Hematopoietic multipotent progenitor cell treated with erythropoietin and hydrocortisone succinate and interleukin-3 and kit ligand, for 8 days (in vitro differentiated cells): ENCODE data around the gene ADGRL3.

ENCODE experiments used
- DNase-seq: peaks from one replicate; pipeline ENCODE4 v3.0.0-alpha.2; 2015

Gene ADGRL3

DNA sequence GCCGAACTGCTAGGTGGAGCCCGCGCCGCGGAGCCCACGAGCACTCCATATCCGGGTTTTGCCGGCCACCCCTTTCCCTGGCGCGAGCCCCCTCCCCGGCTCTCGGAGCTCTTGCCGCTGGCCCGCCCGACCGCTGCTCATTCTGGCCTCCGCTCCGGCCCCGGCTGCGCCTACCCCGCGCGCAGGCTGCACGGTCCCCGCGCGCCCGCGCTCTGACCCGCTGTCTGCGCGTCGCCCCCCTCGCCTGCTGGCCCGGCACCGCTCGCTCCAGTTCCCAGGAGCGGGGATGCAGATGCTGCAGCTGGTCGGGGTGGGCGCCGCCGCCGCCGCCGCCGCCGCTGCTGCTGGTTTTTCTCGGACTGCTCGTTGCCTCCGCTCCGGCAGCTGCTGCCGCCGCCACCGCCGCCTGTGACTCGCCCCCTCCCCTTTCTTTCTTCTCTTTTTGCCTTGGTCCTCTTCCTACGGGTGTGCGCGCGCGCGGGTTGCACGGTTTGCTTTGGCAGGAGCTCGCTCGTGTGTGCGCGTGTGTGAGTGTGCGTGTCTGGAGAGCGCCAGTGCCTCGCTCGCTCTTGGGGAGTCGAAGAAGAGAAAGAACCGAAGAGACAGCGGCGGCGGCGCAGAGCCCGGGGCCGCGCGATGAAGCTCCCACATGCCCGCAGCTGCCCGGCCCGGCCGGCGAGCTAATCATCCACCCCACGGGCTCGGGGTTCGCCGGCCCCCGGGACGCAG, at the start of gene ADGRL3:
Gene ADGRL3 (plus strand): TSS at position 140 of the 729 bp plus-strand sequence.
- no peak for DNase-seq

DNA sequence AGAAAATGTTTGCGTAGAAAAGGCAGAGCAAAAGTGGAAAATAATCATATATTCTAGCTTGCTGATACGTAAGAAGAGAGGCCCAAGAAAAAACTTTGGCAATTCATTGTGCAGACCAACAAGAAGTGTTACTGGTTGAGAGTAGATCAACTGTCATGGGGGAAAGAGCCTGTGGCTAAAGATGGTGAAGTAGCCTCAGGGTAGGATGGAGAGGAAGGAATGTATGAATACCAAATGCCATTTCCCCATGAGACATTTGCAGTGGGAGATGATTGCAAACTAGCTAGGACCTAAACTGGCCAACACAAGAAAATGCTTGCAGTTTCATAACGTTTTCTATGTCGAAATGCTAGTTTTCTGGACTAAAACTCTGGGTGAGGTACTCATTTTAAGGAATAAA, 47.7 kb upstream of the ADGRL3 start:
- DNase-seq = no peak

DNA sequence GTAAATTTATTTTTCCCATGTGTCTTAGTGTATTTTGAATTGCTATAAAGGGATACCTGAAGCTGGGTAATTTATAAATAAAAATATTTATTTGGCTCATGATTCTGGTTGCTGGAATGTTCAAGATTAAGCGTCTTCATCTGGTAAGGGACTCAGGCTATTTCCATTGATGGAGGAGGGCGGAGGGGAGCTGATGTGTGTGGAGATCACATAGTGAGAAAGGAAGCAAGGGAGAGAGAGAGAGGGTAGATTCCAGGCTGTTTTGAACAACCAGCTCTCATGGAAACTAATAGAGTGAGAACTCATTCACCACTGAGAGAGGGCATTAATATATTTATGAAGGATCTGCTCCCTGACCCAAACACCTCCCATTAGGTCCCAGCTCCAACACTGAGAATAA, 39.6 kb upstream of the ADGRL3 start:
- DNase-seq = no peak

DNA sequence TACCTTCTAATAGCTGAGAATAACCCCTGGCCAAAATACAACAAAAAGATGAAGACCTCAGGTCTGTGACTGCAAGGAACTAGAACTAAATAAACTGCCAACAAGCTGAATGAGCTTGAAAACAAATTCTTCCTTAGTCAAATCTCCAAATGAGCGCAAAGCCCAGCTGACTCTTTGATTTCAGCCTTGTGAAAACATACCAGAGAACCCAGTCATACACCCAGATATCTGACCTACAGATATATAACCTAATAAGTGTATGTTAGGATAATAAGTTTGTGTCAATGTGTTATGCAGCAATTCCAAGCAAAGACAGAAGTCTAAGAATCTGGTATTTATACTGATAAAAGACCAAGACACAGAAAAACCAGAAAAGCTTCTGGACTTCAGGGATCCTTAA, 38.0 kb upstream of the ADGRL3 start:
- DNase-seq = no peak

DNA sequence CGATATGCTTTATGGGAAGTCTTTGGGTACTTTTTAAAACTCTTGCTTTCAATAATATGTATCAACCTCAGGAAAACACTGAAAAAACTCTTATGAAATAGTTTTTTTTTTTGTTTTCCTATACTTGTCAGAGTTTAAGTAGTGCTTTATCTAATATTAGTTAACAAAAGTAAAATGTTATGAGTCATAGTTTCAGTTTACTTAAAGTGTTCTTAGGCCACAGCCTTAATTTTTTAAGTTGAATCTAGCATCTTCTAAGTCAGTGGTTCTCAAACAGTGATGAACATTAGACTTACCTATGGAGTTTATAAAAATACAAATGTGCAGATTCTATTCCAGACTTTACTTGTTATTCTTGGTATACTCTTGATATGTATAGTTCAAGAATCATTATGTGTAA, 26.3 kb upstream of the ADGRL3 start:
- DNase-seq = no peak

DNA sequence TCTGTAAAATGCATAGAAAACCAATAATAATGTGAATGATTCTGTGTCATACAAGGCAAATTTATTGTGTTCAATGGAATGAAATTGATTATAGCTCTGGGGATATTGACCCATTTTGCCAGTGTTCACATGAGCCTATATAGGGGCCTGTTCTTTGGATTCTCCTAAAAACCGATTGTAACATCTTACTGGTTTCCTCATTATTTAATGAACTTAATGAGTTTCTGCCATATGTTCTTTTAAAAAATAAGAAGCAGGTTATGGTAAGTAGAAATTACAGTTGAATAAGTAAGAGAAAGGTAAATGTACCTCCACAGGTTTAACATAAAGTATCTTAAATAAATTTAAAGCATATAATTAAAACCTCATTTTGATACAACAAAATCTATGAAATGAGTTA, 24.6 kb upstream of the ADGRL3 start:
- no peak for DNase-seq

DNA sequence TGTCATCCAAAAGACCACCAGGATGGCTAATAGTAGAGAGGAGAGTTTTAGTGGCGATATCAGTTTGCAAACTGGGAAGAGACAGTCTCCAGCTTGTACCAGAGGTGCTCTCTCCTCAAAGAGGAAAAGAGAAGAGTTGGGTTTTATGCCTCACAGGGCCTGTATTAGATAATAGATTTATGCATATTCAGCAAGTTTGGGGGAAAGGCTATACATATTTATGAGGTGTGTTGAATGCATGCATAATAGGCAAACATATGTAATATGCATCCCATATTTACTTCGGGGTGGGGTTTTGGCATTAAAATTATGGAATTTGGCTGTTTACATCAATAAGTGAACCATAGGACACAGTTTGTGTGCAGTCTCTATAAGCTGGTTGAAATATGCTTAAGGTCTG, 22.8 kb upstream of the ADGRL3 start:
- DNase-seq = no peak

DNA sequence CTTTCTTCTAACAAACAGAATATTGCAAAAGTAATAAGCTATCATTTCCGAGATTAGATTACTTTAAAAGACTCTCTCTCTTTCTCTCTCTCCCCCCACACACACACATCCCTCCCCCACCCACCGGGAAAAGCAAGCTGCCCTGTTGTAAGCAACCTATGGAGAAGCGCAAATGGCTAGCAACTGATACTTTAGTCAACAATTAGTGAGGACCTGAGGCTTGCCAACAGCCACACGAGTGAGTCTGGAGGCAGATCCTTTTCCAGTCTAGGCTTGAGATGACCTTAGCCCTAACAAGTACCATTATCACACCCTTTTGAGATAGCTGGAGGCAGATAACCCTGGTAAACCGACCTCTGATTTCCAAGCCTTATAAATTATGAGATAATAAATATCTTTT, 19.7 kb upstream of the ADGRL3 start:
- DNase-seq = no peak

DNA sequence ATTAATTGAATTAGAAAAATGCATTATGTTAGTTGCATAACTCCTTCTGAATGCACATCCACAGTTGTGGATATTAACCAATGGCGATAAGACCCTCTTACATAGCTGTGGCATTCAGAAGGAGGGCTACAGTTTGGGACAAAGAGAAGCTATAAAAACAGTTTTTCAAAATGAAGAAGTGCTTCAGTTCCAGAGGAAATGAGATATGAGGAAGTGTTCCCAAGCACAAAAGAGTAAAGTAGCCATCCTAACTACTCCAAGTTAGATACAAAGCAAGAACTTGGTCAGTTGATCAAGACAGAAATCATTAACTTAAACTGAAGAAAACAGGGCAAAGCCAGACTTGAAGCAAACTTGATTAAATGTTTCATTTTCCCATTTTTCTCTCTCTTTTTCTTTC, 17.2 kb upstream of the ADGRL3 start:
- no peak for DNase-seq

DNA sequence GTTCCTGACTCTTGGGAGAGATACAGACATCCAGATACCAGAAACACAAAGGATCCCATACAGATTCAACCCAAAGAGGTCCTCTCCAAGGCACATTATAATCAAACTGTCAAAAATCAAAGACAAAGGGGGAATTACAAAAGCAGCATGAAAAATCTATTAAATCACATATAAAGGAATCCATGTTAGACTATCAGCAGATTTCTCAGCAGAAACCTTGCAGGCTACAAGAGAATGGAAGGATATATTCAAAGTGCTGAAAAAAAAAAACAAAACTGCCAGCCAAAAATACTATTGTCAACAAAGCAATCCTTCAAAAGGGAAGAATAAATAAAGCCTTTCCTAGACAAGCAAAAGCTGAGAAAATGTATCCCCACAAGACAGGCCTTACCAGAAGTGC, 14.8 kb upstream of the ADGRL3 start:
- no peak for DNase-seq

DNA sequence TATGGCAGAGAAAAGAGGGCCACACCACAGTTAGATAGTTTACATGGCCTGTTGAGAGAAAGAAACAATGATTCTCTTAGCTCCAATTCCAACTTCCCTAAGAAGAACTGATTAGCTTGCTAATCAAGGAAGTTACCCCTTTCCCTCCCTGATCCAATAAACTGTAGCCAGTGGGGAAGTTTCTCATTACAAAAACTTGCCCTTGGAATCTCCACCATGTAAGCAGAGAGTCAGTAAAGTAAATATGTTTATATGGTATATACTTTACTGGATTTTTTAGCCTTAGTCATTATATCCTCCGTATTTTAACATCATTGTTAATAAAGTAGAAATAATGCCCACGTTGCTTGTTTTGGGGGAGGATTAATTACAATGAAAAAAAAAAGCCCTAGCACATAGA, 7.7 kb upstream of the ADGRL3 start:
- DNase-seq = no peak

DNA sequence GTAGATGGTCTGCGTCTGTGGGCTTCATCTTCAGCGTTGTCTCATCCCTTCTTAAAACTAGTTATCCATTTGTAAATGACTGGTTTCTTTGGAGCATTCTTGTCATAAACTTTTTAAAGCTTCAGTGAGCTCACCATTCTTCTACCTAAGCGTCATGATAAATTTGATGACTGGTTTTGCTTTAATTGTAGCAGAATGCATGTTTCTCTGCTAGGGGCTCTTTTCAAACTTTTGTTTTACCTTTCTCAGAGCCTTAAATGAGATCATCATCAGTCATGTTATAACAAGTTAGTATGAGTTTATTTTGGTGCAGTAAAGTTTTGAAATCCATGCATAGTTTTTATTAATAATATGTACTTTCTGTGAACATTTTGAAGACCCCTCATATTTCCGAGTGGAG, 6.3 kb upstream of the ADGRL3 start:
- no peak for DNase-seq

DNA sequence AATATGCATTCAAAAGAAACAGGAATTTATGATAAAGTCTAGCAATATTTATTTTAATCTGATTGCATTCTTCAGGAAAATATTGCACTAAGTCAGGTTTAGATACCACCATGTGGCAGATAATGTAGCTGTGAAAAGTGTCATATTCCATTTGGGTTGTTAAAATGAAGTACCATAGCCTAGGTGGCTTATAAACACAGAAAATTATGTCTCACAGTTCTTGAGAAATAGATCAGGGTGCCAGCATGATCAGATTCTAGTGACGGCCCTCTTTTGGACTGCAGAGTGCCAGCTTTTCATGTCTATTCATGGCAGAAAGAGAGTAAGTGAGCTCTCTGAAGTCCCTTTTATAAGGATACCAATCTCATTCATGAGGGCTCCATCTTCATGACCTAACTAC, 5.6 kb upstream of the ADGRL3 start:
- no peak for DNase-seq

DNA sequence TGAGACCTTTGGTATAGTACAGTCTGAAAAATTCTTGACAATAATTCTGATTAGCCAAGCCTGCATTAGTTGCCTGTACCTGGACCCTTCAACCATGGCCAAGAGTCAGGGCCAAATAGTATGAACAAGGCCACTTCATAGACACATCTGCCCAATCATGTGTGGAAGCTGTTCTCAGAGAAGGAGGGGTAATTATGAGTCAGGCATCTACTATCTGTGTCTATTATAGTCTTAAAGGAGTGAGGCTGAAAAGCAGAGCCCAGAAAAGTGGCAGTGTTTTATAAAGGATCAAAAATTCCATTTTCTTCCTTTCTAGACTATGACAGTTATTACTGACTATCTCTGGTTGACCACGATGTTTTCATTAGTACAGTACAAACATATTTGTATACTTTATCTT, 5.0 kb upstream of the ADGRL3 start:
- no peak for DNase-seq

DNA sequence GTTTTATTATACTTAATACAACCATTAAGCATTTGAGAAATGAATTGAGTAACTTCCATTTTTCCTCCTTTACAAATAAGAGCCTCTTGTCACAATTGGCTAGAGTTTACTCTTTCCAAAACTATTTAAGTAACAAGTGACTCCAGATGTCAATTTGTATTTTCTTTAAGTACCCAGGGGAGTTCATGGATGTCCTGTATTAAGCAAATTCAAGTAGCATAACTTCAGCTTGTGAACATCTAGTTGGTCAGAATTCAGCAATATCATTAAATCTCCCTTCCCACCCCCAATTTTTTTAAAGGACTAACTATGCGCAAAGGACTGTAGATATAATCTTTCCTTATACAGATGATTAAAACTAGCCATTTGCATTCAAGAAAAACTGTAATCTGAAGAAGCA, 1.4 kb upstream of the ADGRL3 start:
- DNase-seq = no peak

DNA sequence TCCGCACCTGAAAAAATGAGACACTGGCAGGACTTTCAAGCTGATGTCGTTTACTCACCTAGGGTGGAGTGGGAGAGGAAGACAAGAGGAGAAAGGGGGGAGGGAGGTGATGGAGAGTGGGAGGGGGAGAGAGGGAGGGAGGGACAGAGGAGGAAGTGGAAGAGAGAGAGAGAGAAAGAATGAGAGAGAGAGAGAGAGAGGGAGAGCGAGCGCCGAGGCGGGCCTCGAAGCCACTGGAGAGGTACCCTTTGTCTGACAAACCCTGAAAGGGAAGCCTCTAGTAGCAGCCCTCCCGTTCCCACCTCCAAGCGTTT, 296 bp upstream of the ADGRL3 start:
- DNase-seq = no peak

DNA sequence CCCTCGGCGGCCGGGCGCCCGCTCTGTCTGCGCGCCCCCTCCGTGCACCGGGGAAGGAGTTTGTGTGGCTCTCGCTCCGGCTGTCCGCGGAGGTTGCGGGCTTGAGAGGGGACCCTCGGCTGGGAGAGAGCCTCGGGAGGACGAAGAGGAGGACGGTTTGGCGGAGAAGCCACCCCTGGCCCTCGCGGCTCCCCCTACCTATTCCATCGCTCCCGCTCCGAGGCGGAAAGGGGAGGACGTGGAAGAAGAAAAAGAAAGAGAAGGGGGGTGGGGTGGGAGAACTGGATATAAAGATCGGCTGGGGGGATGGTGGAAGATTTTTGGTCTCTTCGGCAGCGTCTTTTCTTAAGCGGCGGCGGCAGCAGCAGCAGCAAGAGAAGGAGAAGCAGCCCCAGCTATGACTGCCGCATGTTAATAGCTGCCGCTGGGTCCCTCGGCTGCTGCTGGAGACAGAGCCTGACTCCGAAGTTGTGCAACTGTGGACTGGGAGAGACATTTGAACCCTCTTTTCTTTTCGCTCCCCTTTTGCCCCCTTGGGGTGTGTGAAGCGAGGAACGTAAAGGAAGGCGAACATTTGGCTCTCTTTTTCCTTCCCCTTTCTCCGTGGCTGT, 895 bp downstream of the ADGRL3 start:
- DNase-seq = no peak

DNA sequence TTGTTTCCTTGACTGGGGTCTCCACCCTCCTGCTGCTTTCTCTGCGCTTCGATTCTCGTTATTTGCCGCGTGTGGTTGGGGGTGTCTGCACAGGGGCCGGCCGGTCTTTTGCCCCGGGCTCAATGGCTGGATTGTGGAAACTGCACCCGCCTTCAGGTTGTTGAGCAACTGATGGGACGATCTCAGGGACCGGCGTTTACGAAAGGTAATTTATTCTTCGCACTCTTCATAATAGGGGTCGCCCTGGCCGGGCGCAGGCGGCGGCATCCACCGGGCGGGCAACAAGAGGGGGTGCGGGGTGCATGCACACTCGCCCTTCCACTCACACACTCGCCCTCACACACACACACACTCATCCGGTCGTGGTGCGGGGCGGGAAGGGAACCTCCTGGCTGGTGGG, 1.4 kb downstream of the ADGRL3 start:
- no peak for DNase-seq

DNA sequence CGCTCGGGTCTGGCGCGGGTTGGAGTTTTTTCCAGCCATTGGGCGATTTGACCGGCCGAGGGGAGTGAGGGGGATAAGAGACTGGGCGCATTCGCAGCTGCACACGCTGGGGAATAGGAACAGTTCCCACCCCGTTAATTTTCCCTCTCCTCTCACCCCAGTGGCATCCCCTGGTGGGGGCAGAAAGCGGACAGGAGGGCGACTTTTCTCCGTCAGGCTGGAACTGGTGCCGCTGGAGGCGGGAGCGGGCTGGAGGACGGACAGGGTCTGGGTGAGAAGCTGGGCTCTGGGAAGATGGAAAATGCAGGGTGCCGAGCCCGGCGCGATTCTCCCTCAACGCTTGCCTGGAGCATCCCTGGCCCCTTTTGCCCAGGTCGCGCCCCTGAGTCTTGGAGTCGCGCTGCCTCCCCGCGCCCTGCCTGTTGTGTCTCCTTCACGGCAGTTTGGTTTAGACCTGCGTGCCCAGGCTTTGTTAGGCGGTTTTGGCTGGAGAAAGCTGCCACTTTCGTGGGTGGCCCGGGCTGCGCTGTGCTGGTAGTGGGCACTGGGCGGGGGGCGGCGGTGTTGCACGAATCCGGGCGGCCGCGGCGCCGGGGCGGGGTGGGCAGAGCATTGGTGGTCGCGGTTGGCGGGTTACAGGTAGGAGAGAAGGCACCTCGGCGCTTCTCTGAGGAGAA, 2.0 kb downstream of the ADGRL3 start:
- DNase-seq = no peak

DNA sequence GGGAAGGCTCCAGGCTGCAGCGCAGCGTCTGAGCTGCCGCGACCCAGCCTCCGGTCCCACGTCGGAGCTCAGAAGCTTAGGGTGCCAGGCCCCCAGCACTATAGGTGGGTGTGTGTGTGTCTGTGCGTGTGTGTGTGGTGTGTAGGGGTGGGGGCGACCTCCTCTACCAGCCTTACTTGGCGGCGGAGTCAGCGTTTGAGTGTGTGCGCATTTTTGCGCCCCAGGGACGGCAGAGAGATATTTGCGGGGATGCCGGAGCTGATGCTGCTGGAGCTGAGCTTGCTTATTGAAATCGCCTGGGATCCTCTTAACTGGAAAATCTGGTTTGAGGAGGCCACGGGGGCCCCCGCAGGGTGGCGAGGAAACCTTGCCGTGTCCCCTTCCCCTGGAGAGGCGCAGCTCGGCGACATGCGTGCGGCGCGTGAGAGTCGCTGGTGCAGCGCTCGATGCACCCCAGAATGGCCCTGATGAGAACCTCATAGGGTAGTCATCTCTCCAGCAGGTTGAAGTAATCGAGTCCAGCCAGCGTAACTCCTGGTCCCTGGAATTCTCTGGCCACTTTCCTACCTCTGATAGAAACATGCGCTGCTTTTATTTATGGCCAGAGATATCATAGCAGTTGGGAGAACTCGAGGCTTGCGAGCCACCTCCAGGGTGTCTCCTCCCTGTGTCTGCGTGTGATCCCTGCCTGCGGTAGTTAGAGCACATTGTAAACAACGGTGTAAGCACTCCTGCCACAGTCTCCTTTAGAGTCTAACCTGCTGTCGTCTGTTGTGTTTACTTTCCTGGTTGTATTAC, 2.7 kb downstream of the ADGRL3 start:
- no peak for DNase-seq

DNA sequence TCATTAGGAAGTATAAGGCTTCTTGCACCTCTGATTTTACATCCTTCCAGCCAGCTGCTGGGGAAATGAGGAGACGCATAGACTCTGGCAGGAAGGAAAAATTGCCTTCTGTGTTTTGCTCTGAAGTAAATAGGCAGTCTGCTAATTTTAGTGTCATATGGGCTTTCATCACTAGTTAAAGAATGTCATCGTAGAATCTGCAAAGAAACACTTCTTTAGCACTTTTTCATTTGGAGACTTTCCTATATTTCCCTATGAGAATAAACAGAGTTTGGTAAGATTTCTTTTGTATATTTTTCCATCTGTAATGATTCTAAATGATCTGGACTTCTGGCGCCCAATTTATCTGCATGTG, 3.3 kb downstream of the ADGRL3 start:
- no peak for DNase-seq

DNA sequence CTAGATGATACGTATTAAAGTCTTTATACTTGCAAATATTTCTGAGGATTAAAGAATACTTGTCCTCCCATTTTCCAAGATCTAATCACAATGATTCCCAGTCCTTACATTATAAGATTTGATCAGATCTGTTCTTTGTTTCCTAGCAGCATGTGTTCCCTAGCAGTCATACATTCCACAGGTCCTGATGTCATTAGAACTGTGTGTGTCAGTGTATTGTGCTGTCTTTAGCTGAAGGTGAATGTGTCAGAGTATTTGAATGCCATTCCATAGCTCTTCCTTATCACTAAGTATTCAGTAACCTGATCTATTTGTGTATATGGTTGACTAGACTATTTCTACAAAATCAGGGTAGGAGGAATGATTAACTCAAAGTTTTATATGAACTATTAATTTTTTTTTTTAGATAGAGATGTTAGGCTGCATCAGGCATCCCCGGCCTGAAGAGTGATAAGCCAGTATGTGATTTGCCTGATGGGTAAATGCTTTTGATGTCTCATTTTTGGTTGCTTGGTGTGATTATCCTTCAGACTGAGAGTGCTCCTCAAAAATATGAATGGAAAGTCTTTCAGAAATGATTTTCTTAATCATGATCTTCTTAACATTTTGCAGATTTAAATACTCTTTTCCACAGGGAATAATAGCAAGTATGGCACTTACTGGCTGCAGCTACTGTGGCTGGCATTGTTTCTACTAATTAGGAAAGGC, 4.4 kb downstream of the ADGRL3 start:
- DNase-seq = no peak

DNA sequence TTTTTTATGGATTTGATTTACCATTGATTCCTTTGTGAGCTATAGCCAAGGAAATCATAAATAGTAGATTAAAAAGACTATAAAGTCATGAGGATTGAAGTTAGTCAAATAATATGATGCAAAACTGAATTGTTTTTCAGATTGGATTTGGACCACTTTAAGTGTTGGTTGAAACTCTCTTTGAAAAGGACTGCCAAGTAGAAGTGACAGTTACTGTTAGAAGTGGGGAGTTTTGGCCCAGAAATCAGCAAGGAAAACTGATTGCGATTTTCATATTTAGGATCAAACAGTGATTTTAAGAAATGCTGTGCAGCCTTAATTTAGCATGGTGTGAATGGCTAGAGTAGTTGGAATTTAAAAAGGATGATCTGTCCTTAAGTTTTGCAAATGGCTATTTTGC, 4.9 kb downstream of the ADGRL3 start:
- no peak for DNase-seq
